ENCODE results near the gene CSH2.

DNA sequence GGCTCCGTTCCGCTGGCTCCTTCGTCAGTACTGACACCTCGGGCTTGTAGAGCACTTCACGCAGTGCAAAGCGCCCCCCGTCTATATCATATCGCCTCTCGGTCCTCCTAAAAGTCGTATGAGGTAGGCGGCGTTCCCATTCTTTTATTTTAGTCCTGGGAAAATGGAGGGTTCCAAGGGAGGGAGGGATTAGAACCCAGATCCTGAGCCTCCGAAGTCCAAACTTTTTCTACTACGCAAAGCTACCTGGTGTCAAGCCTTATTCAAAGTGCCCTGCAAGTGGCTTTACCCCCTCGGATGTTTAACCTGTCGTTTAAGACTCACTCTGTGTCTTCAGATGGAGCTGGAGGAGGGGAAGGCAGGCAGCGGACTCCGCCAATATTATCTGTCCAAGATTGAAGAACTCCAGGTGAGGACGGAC is 45.7 kb downstream of the CSH2 start:
- TF ChIP-seq, protein P1, sequence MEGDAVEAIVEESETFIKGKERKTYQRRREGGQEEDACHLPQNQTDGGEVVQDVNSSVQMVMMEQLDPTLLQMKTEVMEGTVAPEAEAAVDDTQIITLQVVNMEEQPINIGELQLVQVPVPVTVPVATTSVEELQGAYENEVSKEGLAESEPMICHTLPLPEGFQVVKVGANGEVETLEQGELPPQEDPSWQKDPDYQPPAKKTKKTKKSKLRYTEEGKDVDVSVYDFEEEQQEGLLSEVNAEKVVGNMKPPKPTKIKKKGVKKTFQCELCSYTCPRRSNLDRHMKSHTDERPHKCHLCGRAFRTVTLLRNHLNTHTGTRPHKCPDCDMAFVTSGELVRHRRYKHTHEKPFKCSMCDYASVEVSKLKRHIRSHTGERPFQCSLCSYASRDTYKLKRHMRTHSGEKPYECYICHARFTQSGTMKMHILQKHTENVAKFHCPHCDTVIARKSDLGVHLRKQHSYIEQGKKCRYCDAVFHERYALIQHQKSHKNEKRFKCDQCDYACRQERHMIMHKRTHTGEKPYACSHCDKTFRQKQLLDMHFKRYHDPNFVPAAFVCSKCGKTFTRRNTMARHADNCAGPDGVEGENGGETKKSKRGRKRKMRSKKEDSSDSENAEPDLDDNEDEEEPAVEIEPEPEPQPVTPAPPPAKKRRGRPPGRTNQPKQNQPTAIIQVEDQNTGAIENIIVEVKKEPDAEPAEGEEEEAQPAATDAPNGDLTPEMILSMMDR (IDR thresholded peaks at IDR 0.05; ENCODE audit: low read depth, low read length, poor library complexity, severe bottlenecking), result no peak
- no peak for TF ChIP-seq EZH2phosphoT487 (IDR thresholded peaks at IDR 0.05; ENCODE audit: borderline replicate concordance, low read length)
